HFFc6 (cell line): ENCODE measurements around the gene SNAPIN. TPM values are rescaled to one million over a fixed set of nuclear protein-coding genes. Genes with fewer than 3 reads are reported as not detected.

Source experiments
- DNase-seq: peaks from one replicate; pipeline ENCODE4 v3.0.0-alpha.2; 2018
- H3K27ac Mint-ChIP-seq: 2 replicates; pipeline ENCODE4 v1.8.0; 2020; ENCODE audit warnings: mild to moderate bottlenecking, mixed read lengths
- H3K27me3 Mint-ChIP-seq: 2 replicates; pipeline ENCODE4 v1.8.0; 2021; ENCODE audit warnings: mild to moderate bottlenecking, moderate library complexity, mixed read lengths; ENCODE audit not compliant: insufficient read depth
- H3K36me3 Mint-ChIP-seq: 2 replicates; pipeline ENCODE4 v1.8.0; 2021; ENCODE audit warnings: low read depth, mixed read lengths
- H3K4me1 Mint-ChIP-seq: 2 replicates; pipeline ENCODE4 v1.8.0; 2020; ENCODE audit warnings: low read depth, mixed read lengths
- H3K4me3 Mint-ChIP-seq: 2 replicates; pipeline ENCODE4 v1.8.0; 2020; ENCODE audit warnings: mild to moderate bottlenecking, moderate library complexity, mixed read lengths
- H3K9me3 Mint-ChIP-seq: 2 replicates; pipeline ENCODE4 v1.8.0; 2020; ENCODE audit warnings: mild to moderate bottlenecking, mixed read lengths
- CTCF ChIP-seq: fragments of 200-600 bp; sonication (generic); IDR thresholded peaks from 2 replicates; pipeline ENCODE4 v1.5.0; 2021; ENCODE audit warnings: antibody characterized with exemption, mild to moderate bottlenecking
- total RNA-seq, 6 experiments: library from RNA; stranded (reverse); fragmentation: NEBNext Ultra II Directional; extraction: Animal tissue kit (Norgen Biotek cat#: 25700); gene quantifications; 2 replicates in 1 of 6; 3 replicates in 5 of 6; pipeline ENCODE4 v1.2.3, GENCODE V29; 2021

The SNAPIN gene
- total RNA-seq, 6 experiments from 2014 or later, result 40.7 to 46.7 (median 42.4) TPM

GRCh38 chr1:153610811-153611301 lies 47.6 kb upstream of the SNAPIN start:
- TF ChIP-seq CTCF, result no peak
- H3K36me3 Mint-ChIP-seq, result peaks cover 23% of the 10 kb centered on the region
- H3K27me3 Mint-ChIP-seq, result peaks cover 3% of the 10 kb centered on the region
- DNase-seq, result no peak
- H3K9me3 Mint-ChIP-seq, result no peaks in the 10 kb centered on the region
- peaks cover 59% of the 10 kb centered on the region for H3K4me1 Mint-ChIP-seq
- peak overlapping the region; percentile 96 for H3K4me3 Mint-ChIP-seq
- peak overlapping the region; percentile 96 for H3K27ac Mint-ChIP-seq

- Mint-ChIP-seq H3K27ac (peak overlapping the region; percentile 96), H3K9me3 (no peaks in the 10 kb centered on the region), H3K36me3 (peaks cover 23% of the 10 kb centered on the region), H3K27me3 (peaks cover 3% of the 10 kb centered on the region), H3K4me3 (peak overlapping the region; percentile 96), H3K4me1 (peaks cover 63% of the 10 kb centered on the region)
- DNase-seq, result no peak
- TF ChIP-seq CTCF, result no peak
These were observed 47.1 kb upstream of the SNAPIN start for GRCh38 chr1:153611356-153611755.

- TF ChIP-seq CTCF, result no peak
- Mint-ChIP-seq H3K4me1 (peaks cover 71% of the 10 kb centered on the region), H3K4me3 (peak overlapping the region; percentile 96)
These were observed 46.3 kb upstream of the SNAPIN start for GRCh38 chr1:153612111-153612754.

GRCh38 chr1:153612755-153613331 lies 45.7 kb upstream of the SNAPIN start, which contains the start of gene S100A16:
Gene S100A16 (minus strand): TSS chr1:153613137. CDS start chr1:153608151, 4,986 bp downstream.
- H3K36me3 Mint-ChIP-seq, result peaks cover 23% of the 10 kb centered on the region
- peaks cover 75% of the 10 kb centered on the region for H3K4me1 Mint-ChIP-seq

More at GRCh38 chr1:153612111-153612754, 46.3 kb upstream of the SNAPIN start:
- no peak for DNase-seq
- peaks cover 23% of the 10 kb centered on the region for H3K36me3 Mint-ChIP-seq
- H3K9me3 Mint-ChIP-seq, result no peaks in the 10 kb centered on the region
- peaks cover 4% of the 10 kb centered on the region for H3K27me3 Mint-ChIP-seq
- peak overlapping the region; percentile 96 for H3K27ac Mint-ChIP-seq

GRCh38 chr1:153613406-153613805 lies 45.1 kb upstream of the SNAPIN start:
- Mint-ChIP-seq H3K4me3 (peak overlapping the region; percentile 96), H3K9me3 (no peaks in the 10 kb centered on the region), H3K36me3 (peaks cover 23% of the 10 kb centered on the region), H3K27me3 (peaks cover 4% of the 10 kb centered on the region), H3K27ac (peak overlapping the region; percentile 96), H3K4me1 (peaks cover 75% of the 10 kb centered on the region)
- TF ChIP-seq CTCF, result no peak
- no peak for DNase-seq

More at GRCh38 chr1:153612755-153613331, 45.7 kb upstream of the SNAPIN start, which contains the start of gene S100A16:
- Mint-ChIP-seq H3K4me3 (peak within 1 kb of the TSS; percentile 96), H3K27me3 (peaks cover 4% of the 10 kb centered on the region), H3K27ac (peak within 1 kb of the TSS; percentile 96), H3K9me3 (no peaks in the 10 kb centered on the region)
- no peak for TF ChIP-seq CTCF
- peak; percentile 62 for DNase-seq
